Activated CD4-positive, alpha-beta T cell treated with anti-CD3 and anti-CD28 coated beads, Interleukin-2, amount 50 U/mL, for 4 hours (primary cell): Measurements from ENCODE around the gene DNAI7.

Experiments
- DNase-seq, 2 experiments: peaks; one replicate each; pipeline ENCODE4 v3.0.0-alpha.2; 2020

DNAI7 gene

DNA sequence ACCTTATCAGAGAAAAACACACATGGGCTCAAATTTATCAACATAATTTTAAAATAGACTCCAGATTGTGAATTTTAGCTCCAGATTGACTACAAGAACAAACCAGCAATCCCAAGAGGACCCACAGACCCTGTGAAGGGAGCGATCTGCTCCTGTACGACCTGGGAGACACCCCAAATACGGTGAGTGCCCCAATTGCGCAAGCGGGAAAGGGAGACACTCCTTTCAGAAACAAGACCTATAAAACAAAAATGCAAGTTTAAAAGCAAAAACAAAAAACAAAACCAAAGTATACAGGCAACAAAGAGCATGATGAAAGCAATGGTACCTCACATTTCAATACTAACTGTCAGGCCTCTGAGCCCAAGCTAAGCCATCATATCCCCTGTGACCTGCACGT lies 32.1 kb downstream of the DNAI7 start:
- no peak for DNase-seq

DNA sequence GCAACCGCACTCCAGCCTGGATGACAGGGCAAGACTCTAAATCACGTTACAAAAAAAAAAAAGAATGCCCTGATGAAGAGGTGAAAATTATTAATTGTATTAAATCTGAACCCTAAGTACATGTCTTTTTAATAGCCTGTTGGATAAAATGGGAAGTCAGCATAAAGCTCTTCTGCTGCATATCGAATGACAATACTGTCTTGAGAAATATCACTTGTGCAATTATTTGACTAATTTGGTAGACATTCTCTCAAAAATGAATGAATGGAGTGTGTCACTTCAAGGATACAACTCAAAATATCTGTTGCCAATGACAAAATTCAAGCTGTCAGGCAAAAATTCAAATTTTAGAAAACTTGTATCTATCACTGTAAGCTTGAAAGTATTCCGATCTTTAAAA lies 38.9 kb downstream of the DNAI7 start:
- DNase-seq, result no peak

DNA sequence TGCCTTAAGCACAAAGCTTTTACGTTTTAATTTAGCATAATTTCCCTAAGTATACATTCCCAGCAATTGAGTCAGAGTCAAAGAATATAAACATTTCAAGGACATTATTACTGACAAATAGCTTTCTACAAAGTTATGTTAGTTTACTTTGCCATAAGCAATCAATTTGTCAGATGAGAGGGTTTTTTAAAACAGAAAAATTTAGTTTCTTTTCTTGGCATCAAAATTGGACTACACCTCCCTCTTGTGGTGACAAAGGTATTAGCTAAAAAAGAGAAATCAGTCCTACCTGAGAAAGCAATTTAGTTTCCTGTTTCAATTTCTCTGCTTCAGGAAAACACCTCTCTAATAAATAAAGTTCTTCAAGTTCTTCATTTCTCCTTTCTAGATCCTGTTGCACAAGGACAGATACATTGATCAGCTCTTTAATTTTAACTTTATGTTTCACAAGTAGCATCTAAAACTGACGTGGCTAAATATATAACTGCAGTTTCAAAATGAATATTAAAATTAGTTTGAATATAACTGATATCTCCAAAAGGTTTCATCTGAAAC lies 39.9 kb downstream of the DNAI7 start:
- DNase-seq, result no peak

DNA sequence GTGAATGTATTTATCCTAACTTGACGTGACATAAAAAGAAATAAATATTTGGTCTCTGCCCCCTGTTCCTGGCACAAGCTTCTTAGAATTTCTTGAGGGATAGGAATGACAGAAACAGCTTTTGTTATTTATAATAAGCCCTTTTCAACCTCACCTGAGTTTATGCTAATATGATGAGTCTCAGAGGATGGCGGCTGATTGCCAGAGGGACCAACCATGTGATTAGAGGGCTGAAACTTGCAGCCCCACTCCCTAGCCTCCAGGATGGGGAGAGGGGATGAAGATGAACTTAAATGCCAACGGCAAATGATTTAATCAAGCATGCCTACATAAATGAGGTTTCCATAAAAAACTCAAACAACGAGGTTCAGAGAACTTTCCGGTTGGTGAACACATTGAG lies 42.9 kb downstream of the DNAI7 start:
- no peak for DNase-seq

DNA sequence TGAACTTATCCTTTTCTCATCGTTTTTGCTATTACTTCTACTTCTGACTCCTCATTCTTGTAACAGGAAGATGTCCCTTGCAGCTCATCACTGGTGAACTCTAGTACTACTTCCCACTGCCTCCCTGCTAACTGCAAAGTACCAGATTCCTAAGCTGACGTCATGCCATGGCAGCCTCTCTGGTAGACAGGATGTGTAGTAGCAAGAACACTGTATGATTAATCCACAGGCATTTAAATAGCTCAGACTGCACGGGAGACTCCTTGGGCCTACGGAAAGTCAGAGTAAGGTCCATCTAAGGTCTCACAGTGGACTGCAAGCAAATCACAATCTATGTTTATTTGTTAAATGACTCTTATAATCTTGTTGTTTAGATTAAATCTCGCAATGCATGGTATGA lies 43.5 kb downstream of the DNAI7 start:
- no peak for DNase-seq

DNA sequence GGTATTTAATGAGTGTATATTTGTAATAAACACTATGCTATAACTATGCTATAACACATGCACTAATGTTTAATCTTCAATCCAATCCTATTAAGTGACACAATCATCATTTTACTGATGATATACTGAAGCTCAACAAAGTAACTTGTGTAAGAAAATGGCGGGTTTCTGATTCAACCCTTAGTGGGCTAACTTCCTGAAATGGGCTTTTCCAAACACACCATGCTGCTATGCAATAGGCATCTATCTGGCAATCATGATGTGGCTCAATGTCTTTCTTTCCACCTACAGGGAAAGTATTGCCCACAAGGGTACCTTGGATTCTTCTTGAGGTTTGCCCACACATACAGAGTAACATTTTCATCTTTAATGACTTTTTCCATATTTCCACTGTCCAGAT lies 48.3 kb downstream of the DNAI7 start:
- DNase-seq, result no peak

DNA sequence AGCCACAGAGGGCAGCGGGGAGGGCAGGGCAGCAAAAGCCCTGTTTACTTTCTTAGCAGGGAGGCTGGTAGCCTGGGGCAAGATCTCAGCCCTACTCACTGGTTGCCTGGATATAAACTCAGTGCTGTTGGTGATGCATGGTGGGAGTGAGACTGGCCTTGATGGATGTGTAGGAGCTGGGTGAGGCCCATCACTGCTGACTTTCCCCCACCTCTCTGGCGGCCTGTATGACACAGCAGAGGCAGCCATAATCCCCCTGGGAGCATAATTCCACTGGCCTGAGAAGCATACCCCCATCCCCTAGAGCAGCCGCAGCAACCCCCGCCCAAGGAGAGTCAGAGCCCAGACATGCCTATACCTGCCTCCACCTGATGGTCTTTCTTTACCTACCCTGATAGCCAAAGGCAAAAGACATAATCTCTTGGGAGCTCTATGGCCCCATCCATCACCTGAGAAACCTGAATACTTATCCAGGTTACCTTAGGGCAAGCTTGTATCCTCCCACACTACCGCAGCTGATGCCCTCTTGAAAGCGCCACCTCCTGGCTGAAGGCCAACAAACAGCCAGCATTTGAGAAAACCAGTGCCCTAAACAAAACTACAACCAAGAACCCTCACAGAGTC lies 59.3 kb downstream of the DNAI7 start:
- DNase-seq, result no peak

DNA sequence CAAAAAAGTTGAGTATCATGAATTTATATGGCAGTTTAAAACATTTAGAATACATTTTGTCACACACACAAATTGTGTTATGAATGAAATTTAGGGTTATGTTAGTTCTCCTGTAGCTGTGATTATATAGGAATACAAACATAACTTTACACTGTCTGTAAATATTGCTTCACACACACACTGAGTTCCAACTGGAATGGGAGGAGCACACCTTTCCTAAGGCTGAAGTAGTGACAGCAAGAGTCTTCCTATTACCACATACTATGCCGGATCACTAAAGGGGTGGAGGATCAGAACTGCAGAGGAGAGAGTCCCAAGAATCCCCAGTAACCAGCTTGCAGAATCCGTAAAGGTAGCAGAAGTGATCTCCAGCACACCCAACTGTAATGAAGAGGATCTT lies 63.7 kb downstream of the DNAI7 start:
- DNase-seq, result no peak

DNA sequence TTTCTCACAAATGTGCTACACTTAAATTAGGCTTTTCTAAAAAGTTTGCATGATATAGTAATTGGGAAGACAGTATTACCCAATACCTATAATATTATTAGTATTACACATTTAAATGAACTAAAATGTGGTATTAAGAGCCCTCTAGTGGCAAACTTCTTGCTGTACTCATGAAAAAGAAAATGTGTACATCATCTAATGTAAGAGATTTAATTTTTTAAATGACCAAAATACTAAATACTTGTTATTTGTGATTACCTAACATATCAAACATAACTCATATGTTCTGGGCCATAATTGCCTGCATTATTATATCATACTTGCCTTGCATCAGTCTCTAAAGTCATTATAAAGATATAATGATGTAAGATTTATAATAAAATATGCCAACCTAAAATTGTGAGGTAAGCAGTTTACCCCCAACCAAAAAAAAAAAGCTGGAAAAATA lies 64.2 kb downstream of the DNAI7 start:
- no peak for DNase-seq

DNA sequence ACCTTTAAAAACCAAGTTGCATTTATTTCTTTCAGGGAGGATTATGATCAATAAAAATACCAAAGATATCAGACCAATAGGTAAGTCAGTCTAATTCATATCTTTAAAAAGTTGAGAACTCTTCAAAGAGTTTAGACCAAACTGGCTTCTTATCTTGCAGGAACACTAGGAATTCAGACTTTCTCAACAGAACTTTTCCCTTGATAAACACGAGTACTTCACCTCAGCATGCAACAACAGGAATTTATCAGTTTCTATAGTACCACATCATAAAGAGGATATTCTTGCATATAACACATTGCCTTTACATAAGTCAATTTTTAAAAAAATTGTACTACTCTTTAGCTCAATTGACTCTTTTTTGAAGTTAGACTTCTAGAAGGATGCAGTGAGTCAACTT lies 68.2 kb downstream of the DNAI7 start:
- DNase-seq, result no peak

DNA sequence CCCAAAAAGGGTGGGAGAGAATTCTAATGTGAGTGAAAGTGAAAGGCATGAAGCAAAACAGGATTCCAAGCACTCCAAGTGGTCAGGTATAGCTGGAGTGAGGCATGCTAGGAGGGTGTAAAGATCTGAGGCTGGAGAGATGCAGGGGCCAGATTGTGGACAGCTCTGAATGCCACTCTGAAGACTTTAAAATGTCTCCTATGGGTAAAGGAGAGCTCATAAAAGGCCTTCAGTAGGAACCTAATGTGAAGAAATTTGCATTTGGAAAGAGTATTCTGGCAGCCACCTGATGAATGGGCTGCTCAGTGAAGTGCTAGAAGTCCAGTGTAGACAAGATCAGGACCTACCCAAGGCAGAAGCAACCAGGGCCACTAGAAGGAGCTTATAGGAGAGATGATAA lies 68.9 kb downstream of the DNAI7 start:
- no peak for DNase-seq

DNA sequence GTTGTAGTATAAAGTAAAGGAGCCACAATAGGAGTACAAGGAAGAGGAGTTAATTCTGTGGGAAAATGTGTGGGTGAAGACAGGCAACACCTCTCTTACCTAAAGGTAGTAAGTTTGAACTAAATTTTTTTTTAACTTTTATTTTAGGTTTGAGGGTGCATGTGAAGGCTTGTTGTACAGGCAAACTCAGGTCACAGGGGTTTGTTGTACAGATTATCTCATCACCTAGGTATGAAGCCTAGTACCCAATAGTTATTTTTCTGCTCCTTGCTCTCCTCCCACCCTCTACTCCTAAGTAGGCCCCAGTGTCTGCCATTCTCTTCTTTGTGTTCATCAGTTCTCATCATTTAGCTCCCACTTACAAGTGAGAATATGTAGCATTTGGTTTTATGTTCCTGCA lies 70.5 kb downstream of the DNAI7 start:
- no peak for DNase-seq

DNA sequence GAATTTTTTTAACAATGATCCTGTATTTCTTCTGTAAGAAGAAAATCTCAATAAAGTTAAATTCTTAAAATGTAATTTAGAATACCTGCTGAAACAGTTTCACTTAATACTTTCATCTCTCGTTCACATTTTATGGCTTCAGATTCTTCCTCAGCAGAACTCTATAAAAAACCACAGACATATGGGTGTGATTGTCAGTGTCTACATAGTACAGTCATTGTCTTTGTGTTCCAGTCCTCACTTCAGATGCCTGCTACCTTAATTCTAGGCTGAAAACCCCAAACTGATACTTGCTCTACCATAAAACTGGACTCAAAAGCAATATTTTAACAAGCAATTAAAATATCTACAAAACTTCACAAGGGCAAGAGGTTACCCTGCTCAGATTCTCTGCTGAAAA lies 71.8 kb downstream of the DNAI7 start:
- DNase-seq, result no peak

DNA sequence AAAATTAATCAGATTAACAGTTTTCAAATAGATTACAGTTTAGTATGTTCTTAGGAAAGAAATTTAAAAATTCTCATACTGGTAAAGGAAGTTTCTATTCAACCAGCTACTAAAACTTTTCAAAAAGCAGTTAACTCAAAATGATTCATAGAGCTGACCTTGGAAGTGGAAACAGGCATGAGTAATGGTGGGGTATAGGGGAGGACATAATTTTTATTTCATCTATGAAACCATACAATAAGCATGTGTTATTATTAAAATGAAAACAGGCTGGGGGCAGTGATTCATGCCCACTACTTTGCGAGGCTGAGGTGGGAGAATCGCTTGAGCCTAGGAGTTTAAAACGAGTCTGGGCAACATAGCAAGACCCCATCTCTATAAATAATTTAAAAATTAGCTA lies 73.0 kb downstream of the DNAI7 start:
- no peak for DNase-seq

DNA sequence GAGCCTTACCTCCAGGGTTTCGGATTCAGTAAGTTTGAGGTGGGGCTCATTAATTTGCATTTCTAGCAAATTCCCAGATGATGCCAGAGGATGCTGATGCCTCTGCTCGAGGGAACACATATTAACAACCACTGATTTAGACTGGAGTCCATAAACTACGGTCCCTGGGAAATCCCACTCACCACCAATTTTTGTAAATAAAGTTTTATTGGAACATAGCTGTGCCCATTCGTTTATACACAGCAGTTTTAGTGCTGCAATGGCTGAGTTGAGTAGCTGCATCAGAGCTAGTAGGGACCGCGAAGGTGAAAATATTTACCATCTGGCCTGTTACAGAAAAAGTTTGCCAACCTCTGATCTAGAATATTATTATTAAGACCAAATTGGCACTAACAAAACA lies 73.8 kb downstream of the DNAI7 start:
- DNase-seq, result no peak

DNA sequence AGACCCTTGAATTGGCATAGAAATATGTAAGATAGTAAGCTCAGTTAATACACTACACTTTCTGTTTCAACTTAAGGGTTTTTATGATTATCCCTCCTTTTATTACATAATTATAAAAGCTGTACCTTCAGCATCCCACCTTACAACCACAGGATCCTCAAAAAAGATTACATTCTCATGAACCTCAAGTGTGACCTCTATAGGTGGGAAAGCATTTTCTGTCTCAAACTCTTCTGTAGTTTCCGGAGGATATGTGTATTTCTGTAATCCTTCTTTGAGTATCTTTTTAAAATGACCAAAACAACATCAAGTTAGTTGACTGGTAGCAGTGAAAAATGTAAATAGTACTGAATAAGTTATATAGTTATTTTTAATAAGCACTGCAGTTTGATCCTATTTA lies 75.9 kb downstream of the DNAI7 start:
- no peak for DNase-seq

DNA sequence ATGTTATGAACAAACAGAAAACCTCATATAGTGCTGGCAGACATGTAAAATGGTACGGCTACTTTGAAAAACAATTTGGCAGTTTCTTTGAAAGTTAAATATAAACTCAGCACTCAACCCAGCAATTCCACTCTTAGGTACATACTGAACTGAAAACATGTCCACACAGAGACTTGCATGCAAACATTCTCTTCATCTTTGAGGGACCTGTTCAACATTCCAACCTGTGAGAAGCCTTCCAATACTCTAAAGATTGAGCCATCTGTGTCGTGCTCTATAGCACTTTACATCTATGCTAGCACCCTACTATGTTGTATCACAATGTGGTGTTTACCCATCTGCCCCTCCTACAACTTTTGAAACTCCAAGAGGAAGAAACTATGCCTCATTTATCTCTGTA lies 79.3 kb downstream of the DNAI7 start:
- DNase-seq, result no peak

DNA sequence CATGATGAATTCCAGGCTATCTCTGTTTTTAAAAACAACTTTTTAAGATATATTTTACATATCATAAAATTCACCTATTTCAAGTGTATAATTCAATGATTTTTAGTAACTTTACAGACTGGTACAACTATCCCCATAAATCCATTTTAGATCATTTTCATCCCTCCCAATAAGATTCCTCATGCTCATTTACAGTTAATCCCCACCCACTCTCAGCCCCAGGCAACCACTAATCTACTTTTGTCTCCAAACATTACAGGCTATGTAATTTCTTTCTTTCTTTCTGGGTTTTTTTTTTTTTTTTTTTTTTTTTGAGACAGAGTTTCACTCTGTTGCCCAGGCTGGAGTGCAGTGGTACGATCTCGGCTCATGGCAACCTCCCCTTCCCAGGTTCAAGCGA lies 81.3 kb downstream of the DNAI7 start:
- DNase-seq, result no peak

DNA sequence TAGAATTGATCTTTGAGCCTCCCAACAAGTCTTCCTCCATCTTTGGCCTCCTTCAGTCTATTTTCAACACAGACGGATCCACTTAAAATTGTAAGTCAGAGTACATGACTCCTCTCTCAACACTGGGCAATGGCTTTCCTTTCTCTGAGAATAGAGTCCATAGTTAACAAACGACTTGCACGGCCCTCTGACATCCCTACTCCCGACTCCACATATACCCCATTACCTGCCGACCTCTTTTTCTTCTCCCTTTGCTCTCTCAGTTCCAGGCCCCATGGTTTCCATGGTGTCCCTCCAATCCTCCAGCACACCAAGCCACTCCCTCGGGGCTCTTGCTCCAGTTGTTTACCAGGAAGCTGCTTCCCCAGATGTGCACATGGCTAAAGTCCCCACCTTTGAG lies 84.7 kb downstream of the DNAI7 start:
- no peak for DNase-seq

DNA sequence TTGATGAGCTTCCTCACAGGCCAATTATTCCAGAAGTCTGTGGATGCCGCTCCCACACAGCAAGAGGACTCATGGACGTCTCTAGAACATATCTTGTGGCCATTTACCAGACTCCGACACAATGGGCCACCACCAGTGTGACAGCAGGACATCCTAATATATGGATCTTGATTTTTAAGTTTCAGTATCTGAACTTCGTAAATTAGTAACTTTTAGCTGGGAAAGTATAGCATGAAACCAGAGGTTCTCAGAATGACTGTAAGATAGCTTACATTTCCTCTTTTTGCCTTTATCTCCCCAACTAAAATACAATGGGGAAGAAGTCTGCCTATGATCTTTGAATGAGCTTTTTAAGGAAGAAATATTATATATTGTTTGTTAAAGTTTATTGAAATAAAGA lies 87.0 kb downstream of the DNAI7 start:
- no peak for DNase-seq

DNA sequence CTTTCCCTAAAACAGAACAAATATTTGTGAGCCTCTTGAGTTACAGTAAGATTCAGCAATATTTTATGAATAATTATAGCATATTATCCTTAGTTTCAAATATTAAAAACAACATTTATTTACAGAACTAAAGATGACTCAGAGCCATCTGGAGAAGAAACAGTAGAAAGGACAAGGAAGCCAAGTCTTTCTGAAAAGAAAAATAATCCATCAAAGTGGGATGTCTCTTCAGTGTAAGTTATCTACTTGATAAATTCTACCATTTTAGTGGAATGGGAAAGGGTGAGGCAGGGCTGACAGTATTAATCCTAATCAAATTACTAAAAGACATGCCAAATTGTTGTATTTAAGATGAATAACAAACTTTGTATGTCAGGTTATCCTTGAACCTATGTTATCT lies 88.1 kb downstream of the DNAI7 start:
- no peak for DNase-seq

DNA sequence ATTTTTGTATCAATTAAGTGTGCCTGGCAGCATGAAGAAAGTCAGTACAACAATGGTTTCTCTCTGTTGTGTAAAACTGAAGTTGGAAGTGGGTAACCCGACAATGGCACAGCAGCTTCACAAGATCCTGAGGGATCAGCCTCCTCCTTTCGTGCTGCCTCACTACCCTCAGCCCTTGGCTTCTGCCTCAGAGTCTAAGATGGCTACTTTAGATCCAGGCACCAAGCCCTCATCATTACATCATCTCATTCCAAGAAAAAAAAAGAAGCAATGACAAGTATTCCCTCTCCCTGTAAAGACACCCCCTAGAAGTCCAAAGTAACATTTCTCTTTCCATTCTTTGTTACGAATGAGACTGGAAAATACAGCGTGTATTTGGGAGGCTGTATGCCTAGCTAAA lies 92.6 kb downstream of the DNAI7 start:
- DNase-seq, result no peak

DNA sequence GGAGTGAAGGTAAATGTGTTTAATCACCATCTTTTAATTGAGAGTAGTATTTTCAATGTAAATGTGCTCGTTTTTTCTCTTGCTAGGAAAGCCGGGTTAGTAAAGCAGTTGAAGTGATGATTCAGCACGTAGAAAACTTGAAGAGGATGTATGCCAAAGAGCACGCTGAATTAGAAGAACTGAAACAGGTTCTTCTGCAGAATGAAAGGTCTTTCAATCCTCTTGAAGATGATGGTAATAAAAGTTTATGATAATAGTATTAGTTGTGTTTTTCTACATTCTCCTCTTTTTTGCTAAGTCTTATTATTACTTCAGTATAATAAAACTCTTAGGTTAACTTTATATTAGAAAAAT lies 93.9 kb downstream of the DNAI7 start:
- no peak for DNase-seq

DNA sequence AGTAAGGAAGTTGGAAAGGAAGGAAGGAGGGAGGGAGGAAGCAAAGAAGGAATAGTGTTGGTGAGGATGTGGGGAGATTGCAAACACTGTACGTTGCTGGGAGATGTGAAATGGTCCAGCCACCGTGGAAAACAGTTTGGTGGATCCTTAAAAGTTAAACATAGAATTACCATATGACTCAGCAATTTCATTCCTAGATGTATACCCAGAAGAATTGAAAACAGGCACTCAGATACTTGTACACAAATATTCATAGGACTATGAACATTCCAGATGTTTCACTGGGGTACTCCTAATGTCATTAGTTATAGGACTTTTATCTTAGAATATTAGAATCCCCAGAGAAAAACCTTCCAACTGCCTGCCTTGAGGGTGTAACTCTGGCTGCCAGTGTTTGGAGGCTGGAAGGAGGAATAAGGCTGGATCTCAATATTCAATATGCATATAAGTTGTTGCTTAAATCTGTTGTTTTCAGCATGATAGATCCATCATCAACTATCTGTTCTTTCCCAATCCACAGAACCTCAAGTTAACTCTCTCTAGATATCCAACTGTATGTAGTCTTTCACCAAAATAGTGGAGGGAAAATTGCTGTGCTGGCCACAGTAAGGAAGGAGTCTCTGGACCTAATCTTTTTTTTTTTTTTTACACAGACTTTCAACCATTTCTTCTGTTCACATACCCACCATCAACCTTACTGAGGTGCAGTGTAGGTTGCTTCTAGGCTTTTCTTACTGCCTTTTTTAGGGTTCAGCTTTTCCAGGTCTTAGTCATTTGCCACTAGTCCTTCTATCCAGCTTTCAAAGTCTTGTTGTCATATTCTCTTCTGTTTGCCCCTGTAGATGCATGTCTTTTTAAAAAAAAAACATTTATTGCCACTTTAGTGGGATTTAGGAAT lies 94.5 kb downstream of the DNAI7 start:
- DNase-seq, result no peak

DNA sequence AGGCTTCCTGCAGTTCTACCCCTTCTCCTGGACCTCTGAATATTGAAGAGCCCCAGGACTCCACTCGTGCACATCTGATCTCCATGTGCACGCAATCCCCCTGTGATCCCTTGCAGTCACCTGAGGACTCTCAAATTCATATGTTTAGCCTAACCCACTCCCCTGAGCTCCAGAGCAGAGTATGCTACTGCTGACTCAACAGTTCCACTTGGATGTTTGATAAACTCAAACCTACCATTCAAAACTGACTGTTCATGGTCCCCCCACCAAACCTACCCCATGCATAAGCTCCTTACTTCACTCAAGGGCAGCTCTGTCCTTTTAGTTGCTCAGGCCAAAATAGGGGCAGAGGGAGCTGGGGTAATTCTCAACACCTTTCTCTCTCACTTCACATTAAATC lies 96.0 kb downstream of the DNAI7 start:
- no peak for DNase-seq
